Bronchial epithelial cell (primary cell): ENCODE data around the gene HOXB8. TPM values are rescaled to one million over a fixed set of nuclear protein-coding genes. Genes with fewer than 3 reads are reported as not detected.

Experiments used
- DNase-seq: peaks from one replicate; pipeline ENCODE4 v3.0.0-alpha.2; 2010; ENCODE audit warnings: low read depth
- FAIRE-seq: peaks from 2 replicates; lab custom pipeline; 2011; peaks lifted over from hg19 to GRCh38; lab: Jason Lieb, UNC
- H3K27me3 ChIP-seq: 2 replicates; pipeline ENCODE4 v1.5.1; 2011; ENCODE audit warnings: low read length; ENCODE audit not compliant: control insufficient read depth, insufficient read depth
- H3K36me3 ChIP-seq: 2 replicates; pipeline ENCODE4 v1.5.1; 2011; ENCODE audit warnings: low read length; ENCODE audit not compliant: control insufficient read depth, insufficient read depth
- H3K4me3 ChIP-seq: 2 replicates; pipeline ENCODE4 v1.5.1; 2011; ENCODE audit warnings: mild to moderate bottlenecking, low read depth, low read length, control low read depth
- total RNA-seq: library from RNA; depleted of rRNA; stranded (reverse); fragments of >200 nt; gene quantifications from 2 replicates; pipeline ENCODE4 v1.2.1, GENCODE V29; 2014
- TF ChIP-seq, protein P1 (sequence below): IDR thresholded peaks from 2 replicates; pipeline ENCODE4 v1.5.1; 2011; ENCODE audit warnings: mild to moderate bottlenecking, moderate library complexity, low read length, control low read depth, inconsistent platforms; ENCODE audit not compliant: insufficient read depth, severe bottlenecking

Gene HOXB8
- total RNA-seq, 1 donor from 2014 or later: not detected

DNA sequence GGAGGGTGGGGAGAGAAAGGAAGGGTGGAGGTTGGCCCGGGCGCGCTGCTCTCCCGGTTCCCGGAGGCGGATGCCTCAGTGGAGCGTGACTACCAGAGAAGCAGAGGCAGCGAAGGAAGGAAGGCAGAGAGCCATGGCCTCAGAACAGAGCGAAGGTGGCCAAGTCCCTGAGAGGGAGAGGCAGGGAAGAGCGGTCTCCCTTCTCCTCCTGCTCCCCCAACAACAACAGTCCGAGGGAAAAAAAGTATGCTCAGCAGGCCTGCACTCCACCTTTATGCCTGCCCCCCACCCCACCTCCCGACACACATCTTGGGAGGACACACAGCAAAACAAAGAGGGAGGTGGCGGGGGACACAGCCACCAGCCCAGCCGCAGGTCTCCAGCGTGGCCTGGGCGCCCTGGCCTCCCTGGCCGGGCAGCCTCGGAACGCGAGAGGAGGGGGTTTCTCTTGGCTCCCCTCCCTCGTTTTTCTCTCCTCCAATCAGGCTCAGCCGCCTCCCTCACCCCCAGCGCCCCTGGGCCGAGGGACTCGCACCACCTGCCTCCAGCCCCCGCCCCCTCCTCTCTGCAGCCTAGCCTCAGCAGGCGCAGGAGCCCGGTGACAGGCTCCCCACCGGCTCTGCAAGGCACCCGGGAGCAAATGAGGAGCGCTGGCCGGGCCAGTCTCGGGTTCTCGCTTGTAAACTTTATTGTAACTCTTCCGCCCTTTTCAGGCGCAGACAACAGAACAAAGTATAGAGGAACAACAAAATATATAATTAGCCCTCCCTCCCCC is 3.2 kb downstream of the HOXB8 start:
- FAIRE-seq (no peak), DNase-seq (no peak)
- peaks cover 83% of the 10 kb centered on the region for H3K27me3 ChIP-seq
- H3K4me3 ChIP-seq: no peak overlapping the region
- TF ChIP-seq, protein P1, sequence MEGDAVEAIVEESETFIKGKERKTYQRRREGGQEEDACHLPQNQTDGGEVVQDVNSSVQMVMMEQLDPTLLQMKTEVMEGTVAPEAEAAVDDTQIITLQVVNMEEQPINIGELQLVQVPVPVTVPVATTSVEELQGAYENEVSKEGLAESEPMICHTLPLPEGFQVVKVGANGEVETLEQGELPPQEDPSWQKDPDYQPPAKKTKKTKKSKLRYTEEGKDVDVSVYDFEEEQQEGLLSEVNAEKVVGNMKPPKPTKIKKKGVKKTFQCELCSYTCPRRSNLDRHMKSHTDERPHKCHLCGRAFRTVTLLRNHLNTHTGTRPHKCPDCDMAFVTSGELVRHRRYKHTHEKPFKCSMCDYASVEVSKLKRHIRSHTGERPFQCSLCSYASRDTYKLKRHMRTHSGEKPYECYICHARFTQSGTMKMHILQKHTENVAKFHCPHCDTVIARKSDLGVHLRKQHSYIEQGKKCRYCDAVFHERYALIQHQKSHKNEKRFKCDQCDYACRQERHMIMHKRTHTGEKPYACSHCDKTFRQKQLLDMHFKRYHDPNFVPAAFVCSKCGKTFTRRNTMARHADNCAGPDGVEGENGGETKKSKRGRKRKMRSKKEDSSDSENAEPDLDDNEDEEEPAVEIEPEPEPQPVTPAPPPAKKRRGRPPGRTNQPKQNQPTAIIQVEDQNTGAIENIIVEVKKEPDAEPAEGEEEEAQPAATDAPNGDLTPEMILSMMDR: no peak
- H3K36me3 ChIP-seq: no peaks in the 10 kb centered on the region

DNA sequence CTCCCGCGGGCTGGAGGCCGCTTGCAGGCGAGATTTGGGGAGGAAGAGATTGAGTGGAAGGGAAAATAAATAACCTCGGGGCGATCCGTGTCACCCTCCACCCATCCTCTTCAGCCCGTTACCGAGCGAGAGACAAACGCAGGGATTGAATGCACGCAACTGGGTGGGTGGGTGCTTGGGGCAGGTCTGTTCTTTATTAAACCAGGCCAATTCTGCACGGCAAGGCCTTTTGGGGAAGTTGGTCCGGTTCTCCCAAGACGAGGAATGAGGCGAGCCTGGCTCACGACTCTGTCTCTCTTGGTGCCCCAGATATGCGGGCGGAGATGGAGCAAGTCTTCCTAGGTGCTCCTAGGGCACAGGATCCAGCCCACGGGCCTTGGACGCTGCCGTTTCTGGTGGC is 3.9 kb downstream of the HOXB8 start:
- DNase-seq: no peak
- Histone ChIP-seq H3K27me3 (peaks cover 83% of the 10 kb centered on the region), H3K36me3 (no peaks in the 10 kb centered on the region), H3K4me3 (no peak overlapping the region)
- FAIRE-seq: no peak
- TF ChIP-seq, protein P1: no peak

DNA sequence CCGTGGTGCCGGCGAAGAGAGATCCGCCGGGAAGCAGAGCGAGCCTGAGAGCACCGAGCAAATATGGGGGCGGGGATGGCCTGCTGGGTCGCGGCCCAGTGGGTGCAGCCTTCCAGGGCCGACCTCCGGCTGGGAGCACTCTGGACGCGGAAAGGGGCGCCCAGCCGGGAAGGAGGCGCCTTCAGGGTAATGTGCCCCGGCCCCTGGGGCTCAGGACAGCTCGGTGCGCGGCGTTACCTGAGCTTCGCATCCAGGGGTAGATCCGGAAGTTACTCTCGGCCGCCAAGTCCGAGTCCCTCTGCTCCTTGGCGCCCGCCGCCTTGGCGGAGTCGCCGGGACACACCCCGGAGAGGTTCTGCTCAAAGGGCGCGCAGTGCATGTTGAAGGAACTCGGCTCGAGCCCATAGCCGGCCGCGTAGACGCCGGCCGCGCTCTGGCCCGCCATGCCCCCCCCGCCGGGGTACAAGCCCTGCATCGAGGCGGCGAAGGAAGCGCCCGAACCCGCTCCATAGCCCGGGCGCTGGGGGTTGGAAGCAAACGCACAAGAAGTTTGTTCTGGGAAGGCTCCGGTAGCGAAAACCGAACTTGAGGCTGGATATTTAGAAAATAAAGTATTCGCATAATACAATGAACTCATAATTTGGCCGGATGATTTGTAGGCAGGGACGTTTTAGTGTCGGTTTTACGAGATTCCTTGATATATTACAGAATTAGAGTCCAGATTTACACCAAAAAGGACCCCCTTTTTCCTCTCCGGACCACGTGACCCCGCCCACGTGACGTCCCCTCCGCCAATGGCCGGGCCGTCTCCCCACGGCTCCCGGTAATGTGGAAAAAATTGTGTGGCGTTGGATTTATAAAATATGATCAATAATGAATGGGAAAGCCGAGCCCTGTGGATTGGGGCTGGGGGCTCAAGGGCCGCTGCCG is 4.5 kb downstream of the HOXB8 start, which contains the start of gene HOXB7:
Gene HOXB7 (minus strand): TSS at position 736 of the 930 bp plus-strand sequence. CDS start 99 bp downstream, at position 637.
- FAIRE-seq (no peak), DNase-seq (no peak)
- no peaks in the 10 kb centered on the region for H3K36me3 ChIP-seq
- no peak within 1 kb of the TSS for H3K4me3 ChIP-seq
- TF ChIP-seq, protein P1: no peak
- peaks cover 83% of the 10 kb centered on the region for H3K27me3 ChIP-seq

DNA sequence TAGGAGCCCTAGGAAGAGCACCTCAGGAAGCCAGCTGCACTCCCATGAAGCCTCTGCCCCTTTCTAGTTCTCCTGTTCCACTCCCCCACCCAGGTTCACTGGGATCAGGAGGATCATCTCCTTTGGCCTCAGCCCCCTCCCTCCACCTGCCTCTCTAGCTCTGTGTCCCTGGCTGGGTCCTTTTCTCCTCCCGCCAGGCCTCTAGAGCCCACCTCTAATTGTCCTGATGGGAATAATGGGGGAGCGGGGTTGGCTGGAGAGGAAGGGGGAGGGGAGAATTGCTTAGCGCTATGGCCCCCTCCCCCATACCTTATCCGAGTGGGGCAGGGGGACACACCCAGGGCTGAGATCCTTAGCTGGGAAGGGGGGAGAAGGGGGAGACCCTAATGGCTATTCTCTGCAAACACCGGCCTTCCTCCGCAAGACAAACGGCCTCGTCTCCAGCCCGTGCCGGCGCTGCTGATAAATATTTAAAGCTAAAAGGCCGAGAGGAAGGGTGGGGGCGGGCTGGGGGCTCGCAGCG is 5.3 kb downstream of the HOXB8 start:
- DNase-seq: no peak
- H3K4me3 ChIP-seq: no peak overlapping the region
- H3K27me3 ChIP-seq: peaks cover 84% of the 10 kb centered on the region
- no peaks in the 10 kb centered on the region for H3K36me3 ChIP-seq
- TF ChIP-seq, protein P1: no peak
- no peak for FAIRE-seq

DNA sequence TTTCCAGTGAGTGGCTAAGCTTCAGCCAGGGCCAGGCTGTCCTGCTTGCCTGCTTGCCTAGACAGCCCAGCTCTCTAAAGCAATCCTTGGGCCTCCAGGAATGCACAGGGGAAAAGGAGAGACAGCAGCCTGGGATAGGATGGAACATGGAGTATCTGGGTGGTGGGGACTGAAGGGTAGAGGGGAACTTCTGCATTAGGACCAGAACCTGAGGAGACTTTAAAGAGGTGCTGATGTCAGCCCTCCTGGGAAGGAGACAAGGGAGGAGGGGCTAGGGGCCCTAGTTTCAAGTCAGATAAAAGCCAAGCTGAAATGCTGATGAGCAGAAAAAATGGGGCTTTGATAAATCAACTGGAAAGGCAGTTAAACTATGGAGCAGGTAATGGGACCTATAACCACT is 6.1 kb downstream of the HOXB8 start:
- Histone ChIP-seq H3K27me3 (peaks cover 86% of the 10 kb centered on the region), H3K4me3 (no peak overlapping the region), H3K36me3 (no peaks in the 10 kb centered on the region)
- FAIRE-seq (no peak), DNase-seq (no peak)
- TF ChIP-seq, protein P1: no peak
